IPS-NIHi11 (cell line): Measurements from ENCODE around the gene AGBL3.

Experiments
- DNase-seq: peaks from one replicate; pipeline ENCODE4 v3.0.0; 2012; ENCODE audit warnings: mixed read lengths, low spot score

The AGBL3 gene

GRCh38 chr7:134986363-134987251, at the start of gene AGBL3:
Gene AGBL3, plus strand, starts transcription at chr7:134986508. Its CDS starts 1,426 bp downstream, at chr7:134987934.
- peak; percentile 96 for DNase-seq

DNA sequence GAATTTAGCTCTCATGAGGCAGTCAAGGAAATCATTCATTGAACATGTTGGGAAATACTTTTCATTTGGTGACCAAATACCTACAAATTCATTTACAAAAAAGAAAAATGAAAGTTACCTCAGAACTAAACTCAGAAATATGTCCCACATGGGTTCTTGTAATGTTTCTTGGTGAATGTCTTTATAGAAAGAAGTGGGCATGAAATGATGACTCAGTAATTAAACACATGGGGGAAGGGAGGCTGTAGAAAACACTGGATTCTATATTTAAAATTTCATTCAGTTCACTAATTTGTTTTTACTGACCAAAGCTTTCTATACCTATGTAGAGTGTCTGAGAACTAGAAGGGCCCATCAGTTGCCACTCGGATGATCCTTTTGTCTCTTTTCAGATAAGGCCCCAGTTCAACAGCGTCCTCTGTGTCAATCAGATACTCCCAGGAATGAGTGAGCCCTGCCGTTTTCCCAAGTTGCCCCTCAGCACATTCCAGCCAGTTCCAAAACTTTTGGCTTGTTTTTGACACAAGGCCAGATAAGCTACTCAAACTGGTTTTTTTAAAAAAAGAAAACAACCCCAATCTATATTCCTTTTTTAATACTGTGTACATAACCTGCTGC, 49.3 kb upstream of the AGBL3 start:
- peak; percentile 32 for DNase-seq

DNA sequence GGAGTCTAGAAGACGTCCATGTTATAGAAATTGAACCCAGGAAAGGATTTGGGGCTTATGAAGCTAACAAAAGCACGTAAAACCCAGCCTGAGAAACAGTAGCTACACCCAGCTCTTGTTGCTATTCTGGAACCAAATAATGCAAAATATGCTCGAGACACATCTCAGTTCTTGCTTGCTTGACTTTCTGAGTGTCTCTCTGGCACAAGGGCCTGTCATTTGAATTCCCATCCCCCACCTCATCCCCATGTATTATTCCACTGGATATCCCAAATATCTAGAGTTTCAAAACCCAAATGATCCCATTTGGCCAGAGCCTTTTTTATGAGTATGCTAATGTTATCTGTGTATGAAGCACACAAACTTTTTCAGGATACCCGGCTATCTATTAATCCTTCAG, 48.2 kb upstream of the AGBL3 start:
- DNase-seq: no peak

GRCh38 chr7:134939136-134939535, 47.2 kb upstream of the AGBL3 start:
- no peak for DNase-seq

GRCh38 chr7:134940729-134941128, 45.6 kb upstream of the AGBL3 start:
- no peak for DNase-seq

DNA sequence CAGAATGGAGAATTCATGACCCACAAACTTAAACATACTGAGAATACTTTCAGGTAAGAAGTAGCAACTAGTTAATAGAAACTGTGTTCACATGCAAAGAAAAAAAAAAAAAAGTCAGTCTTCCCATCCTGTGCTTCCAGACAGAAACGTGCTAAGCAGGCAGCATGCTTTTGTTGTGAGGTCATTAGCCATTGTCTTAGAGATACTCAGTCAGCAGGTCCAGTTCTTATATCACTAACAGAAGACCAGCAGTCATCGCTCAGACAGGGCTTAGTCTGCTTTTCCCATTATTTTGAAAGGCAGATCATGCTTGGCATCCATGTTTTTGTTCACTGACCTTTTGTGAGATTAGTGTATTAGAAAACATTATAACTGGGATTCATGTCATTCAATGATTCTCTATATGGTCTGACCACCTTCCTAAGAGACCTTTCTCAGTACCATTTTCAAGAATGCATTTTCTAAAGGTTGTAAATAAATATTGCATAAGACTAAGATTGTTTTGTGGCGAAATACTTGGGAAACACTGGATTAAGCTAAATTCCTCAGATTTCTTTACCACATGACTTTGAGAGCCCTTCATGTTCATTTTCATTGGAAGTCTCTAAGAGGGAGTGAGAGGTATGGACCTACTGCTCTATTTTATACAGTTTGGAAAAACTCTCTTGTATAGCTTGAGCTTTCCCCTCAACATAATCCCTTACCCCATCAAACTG, 45.0 kb upstream of the AGBL3 start:
- DNase-seq: peak; percentile 48

GRCh38 chr7:134941952-134942351, 44.4 kb upstream of the AGBL3 start:
- DNase-seq: no peak

GRCh38 chr7:134942690-134943466, 43.4 kb upstream of the AGBL3 start:
- no peak for DNase-seq

DNA sequence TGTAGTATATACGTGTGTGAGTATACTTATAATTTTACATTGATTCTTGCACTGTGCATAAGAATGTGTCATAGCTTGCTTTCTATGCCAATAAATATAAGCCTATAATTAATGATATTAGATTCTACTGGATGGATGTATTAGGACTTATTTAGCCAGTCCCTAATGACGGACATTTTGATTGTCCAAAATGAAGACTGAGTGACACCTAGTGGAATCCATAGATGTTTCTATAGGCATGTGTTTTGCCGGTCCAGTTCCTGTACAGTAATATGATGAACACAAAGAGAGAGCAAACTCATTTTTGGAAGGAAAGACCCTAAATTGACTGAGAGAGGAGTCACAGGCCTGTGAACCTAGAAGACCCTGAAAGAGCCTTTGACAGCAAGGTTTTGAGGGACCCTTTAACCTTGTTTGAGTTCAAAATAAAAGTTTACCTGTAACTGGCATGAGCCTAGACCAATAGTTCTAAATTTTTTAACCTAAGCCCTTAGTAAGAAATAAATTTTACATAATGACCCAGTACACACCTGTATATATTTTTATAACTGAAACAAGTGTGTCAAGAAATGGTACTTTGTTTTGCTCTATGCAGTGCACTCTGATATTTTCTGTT, 42.4 kb upstream of the AGBL3 start:
- no peak for DNase-seq

GRCh38 chr7:134945691-134946090, 40.6 kb upstream of the AGBL3 start:
- no peak for DNase-seq

DNA sequence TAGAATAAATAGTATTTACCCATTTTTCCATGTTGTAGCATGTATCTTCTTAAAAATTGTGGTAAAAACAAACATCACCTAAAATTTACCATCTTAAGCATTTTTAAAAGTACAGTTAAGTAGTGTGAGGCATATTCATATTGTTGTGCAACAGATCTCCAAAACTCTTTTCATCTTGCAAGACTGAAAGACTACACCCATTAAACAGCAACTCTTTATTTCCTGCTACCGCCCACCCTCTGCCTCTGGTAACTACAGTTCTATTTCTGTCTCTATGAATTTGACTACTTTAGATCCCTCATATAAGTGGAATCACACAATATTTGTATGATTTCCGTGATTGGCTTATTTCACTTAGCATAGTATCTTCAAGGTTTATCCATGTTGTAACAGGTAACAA, 40.0 kb upstream of the AGBL3 start:
- DNase-seq: no peak

GRCh38 chr7:134947329-134947728, 39.0 kb upstream of the AGBL3 start:
- DNase-seq: no peak

- DNase-seq: no peak
Observed at GRCh38 chr7:134947831-134948230, 38.5 kb upstream of the AGBL3 start.

DNA sequence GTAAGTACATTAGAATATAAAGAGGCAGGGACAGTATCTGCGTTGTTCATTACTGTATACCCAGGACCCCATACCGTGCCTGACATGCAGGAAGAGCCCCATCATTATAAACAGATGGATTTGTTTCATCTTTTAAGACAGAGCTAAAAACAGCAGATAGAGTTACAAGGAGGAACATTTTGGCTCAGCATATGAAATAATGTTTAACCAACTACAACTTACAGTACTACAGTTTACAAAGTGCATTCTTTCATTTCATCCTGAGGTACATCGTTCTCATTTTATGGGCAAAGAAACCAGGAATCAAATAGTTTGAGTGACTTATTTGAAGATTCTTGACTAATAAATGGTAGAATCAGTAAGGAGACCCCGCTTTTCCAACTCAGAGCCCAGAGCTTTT, 38.1 kb upstream of the AGBL3 start:
- DNase-seq: no peak

- DNase-seq: no peak
Observed at GRCh38 chr7:134948736-134949135, 37.6 kb upstream of the AGBL3 start.

DNA sequence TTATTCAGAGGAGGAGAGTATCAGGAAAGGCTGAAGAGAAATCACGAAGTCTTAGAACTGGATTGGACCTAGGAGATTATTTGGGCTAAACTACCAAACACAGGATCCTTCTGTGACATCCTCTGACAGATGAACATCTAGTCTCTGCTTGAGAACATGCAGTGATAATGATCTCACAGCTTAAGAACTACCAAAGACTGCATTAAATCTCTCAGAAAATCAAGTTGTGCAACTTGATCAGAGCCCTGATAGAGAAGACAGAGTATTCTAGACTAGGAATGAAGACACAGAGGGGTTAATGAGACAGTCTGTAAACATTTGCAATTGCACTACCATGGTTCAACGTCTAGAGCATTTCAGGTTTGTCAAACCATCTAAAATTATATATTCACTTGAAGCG, 37.1 kb upstream of the AGBL3 start:
- no peak for DNase-seq

DNA sequence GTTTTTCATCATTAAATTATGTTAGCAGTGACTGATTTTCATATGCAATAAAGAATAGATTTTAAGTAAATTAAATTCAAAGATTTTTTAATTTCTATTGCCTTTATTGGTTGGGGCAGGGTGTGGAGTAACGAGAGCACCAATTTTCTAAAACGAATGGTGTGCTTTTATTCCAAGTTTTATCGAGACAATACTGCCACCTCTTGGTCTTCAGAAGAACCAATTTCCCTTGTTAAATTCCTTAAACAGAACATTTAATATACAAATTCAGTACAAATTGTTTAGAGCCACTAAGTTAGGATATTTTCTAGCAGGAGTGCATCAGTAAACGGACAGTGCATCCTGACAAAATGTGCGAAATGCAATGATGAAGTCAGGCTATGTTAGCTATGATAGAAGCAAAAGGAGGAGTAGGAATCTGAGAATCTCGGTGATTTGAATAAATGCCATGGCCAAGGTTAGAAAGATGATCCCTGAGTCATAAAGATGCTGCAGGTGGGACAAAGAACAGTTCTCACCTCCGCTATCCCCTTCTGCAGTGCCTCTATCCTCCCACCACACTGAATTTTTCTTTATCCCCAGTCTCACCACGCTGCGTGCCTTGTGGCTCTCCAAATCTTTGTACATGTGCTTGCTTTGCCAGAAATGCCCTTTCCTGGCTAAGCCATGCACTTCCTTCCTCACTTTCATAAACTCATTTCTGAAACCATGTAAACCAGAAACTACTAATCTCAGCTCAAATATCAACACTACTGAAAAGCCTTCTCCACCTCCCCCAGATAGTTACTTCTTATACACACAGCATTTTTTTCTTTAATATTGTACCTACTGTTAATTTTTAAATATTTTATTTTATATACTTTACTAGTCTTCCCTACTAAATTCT, 31.9 kb upstream of the AGBL3 start:
- DNase-seq: no peak

DNA sequence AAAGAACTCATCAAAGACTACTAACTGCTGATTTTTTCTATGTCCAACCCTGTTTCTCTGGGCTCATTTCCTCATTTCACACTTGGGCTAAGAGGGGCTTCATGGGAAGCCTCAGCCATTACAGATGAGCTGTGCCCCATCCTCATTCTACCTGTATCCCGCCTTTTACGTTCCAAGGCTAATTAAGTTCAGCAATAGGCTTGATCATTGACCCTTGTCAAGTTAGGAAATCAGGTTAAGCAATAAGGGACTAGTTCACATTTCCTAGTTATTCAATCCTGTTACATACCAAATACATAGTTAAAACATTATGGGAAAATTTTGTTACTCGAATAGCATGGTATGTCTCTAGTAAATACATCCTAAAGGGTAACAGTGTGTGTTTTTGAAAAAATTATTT, 29.3 kb upstream of the AGBL3 start:
- DNase-seq: no peak

DNA sequence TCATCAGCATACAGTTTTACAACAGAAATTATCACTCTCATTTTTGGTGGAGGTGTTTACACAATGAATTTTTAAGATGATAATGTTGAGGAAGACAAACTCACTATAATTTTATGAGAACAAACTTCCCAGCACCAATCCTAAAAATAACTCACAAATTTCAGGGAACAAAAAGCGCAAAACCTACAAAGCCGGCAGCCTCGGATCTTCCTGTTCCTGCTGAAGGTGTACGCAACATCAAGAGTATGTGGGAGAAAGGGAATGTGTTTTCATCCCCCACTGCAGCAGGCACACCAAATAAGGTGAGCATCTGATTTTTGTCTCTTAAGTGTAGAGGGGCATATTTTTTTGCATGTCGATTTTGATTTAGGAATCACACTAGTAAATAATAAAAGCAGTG, 26.5 kb upstream of the AGBL3 start:
- no peak for DNase-seq

- DNase-seq: no peak
Observed at GRCh38 chr7:134962270-134962780, 24.0 kb upstream of the AGBL3 start.
